GM18519 (cell line): ENCODE measurements around the gene FITM1.

Experiments used
- ATAC-seq: cut with Tn5 transposase; IDR thresholded peaks from one replicate; pipeline ENCODE4 v1.9.1; 2021; ENCODE audit warnings: mild to moderate bottlenecking, moderate library complexity; ENCODE audit not compliant: unreplicated experiment, low FRiP score

The FITM1 gene

DNA sequence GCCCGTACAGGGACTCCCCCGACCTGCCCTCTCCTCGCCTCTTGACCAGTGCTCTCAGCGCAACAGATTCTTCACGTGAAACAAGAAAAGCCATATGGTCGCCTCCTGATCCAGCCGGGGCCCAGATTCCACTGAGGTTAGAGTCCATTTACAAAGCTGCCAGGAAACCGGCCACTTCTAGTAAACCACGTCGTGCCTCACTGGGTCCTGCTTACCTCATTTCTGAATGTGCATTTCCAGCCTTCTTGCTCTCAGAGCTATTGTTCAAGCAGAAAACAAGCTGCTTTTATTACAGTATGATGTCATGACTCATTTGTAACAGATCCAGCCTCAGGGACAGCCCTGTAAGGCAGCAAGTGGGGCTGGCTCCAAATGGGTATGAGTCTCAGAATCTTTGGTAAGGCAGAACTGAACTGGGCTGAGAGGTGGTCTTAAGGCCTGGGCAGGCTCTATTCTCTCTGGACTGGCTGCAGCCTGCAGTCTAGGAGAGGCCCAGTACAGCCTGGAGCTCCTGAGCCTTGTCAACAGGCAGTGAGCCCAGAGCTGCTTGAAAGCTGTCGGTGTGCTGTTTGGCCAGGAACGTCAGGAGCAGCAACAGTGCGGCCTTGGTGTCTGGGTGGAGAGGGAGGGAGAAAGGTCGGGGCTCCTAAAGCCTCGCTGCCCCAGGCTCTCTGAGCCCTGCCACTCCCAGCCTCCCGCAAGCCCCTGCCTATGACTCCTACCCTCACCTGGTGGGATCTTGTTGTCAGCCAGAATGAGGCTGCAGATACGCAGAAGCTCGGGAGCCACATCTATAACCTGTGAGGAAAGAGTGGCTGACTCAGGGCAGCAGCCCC, 49.7 kb downstream of the FITM1 start:
- no peak for ATAC-seq

GRCh38 chr14:24181371-24182077, 51.1 kb downstream of the FITM1 start:
- no peak for ATAC-seq
